Measurements from ENCODE around the gene BAD. TPM values are rescaled to one million over a fixed set of nuclear protein-coding genes. Genes with fewer than 3 reads are reported as not detected.

The BAD gene
- total and polyA plus RNA-seq, 2 of the 13 experiments (the other 11 are each of a cell fraction or from before 2014, with no cell fraction given) = 17.9 to 28.5 TPM

GRCh38 chr11:64284048-64284961, at the start of gene BAD (continued):
- TF ChIP-seq JUND (CRISPR knock-in tag; IDR thresholded peaks at IDR 0.05) (no peak), SYNCRIP (IDR thresholded peaks at IDR 0.05; ENCODE audit: insufficient read depth, low read depth, low read length) (no peak), TAF15 (IDR thresholded peaks at IDR 0.05; ENCODE audit: low read depth, low read length, poor library complexity, severe bottlenecking) (peak; percentile 32), ZBTB25 (CRISPR knock-in tag; IDR thresholded peaks at IDR 0.05) (no peak), FUBP1 (CRISPR knock-in tag; IDR thresholded peaks at IDR 0.05; ENCODE audit: borderline replicate concordance) (no peak), BRD4 (CRISPR knock-in tag; IDR thresholded peaks at IDR 0.05) (no peak), RNF2 (conservative IDR thresholded peaks at IDR 0.05; ENCODE audit: low read depth) (no peak), ZBTB20 (CRISPR knock-in tag; IDR thresholded peaks at IDR 0.05; ENCODE audit: borderline replicate concordance, low read depth) (0 out of 2 replicates have a peak, but pooled peaks have one; percentile 9), ADNP (CRISPR knock-in tag; IDR thresholded peaks at IDR 0.05) (no peak), GTF3A (CRISPR knock-in tag; conservative IDR thresholded peaks at IDR 0.05) (no peak), ZNF274 (CRISPR knock-in tag; IDR thresholded peaks at IDR 0.05) (no peak; the same call in 1 of the 2 replicates), U2AF2 (IDR thresholded peaks at IDR 0.05; ENCODE audit: low read depth, low read length) (peak; percentile 97), SATB2 (CRISPR knock-in tag; IDR thresholded peaks at IDR 0.05) (0 out of 2 replicates have a peak, but pooled peaks have one; percentile 28), ZNF138 (CRISPR knock-in tag; IDR thresholded peaks at IDR 0.05; ENCODE audit: low read depth) (no peak), ZNF850 (CRISPR knock-in tag; conservative IDR thresholded peaks at IDR 0.05) (peak; percentile 65; the same call in 1 of the 2 replicates)
- TF ChIP-seq, protein P1, sequence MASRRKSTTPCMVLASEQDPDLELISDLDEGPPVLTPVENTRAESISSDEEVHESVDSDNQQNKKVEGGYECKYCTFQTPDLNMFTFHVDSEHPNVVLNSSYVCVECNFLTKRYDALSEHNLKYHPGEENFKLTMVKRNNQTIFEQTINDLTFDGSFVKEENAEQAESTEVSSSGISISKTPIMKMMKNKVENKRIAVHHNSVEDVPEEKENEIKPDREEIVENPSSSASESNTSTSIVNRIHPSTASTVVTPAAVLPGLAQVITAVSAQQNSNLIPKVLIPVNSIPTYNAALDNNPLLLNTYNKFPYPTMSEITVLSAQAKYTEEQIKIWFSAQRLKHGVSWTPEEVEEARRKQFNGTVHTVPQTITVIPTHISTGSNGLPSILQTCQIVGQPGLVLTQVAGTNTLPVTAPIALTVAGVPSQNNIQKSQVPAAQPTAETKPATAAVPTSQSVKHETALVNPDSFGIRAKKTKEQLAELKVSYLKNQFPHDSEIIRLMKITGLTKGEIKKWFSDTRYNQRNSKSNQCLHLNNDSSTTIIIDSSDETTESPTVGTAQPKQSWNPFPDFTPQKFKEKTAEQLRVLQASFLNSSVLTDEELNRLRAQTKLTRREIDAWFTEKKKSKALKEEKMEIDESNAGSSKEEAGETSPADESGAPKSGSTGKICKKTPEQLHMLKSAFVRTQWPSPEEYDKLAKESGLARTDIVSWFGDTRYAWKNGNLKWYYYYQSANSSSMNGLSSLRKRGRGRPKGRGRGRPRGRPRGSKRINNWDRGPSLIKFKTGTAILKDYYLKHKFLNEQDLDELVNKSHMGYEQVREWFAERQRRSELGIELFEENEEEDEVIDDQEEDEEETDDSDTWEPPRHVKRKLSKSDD (CRISPR knock-in tag; IDR thresholded peaks at IDR 0.05; ENCODE audit: low read depth) = no peak
- TF ChIP-seq, protein P2, sequence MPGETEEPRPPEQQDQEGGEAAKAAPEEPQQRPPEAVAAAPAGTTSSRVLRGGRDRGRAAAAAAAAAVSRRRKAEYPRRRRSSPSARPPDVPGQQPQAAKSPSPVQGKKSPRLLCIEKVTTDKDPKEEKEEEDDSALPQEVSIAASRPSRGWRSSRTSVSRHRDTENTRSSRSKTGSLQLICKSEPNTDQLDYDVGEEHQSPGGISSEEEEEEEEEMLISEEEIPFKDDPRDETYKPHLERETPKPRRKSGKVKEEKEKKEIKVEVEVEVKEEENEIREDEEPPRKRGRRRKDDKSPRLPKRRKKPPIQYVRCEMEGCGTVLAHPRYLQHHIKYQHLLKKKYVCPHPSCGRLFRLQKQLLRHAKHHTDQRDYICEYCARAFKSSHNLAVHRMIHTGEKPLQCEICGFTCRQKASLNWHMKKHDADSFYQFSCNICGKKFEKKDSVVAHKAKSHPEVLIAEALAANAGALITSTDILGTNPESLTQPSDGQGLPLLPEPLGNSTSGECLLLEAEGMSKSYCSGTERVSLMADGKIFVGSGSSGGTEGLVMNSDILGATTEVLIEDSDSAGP (CRISPR knock-in tag; IDR thresholded peaks at IDR 0.05; ENCODE audit: borderline replicate concordance) = peak; percentile 32; the same call in 1 of the 2 replicates
- TF ChIP-seq, protein P3, sequence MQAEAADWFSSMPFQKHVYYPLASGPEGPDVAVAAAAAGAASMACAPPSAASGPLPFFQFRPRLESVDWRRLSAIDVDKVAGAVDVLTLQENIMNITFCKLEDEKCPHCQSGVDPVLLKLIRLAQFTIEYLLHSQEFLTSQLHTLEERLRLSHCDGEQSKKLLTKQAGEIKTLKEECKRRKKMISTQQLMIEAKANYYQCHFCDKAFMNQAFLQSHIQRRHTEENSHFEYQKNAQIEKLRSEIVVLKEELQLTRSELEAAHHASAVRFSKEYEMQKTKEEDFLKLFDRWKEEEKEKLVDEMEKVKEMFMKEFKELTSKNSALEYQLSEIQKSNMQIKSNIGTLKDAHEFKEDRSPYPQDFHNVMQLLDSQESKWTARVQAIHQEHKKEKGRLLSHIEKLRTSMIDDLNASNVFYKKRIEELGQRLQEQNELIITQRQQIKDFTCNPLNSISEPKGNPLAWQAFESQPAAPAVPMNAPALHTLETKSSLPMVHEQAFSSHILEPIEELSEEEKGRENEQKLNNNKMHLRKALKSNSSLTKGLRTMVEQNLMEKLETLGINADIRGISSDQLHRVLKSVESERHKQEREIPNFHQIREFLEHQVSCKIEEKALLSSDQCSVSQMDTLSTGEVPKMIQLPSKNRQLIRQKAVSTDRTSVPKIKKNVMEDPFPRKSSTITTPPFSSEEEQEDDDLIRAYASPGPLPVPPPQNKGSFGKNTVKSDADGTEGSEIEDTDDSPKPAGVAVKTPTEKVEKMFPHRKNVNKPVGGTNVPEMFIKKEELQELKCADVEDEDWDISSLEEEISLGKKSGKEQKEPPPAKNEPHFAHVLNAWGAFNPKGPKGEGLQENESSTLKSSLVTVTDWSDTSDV (CRISPR knock-in tag; IDR thresholded peaks at IDR 0.05) = no peak
